SK-N-SH treated with all-trans-retinoic acid at 6 μM for 48 hours (cell line): ENCODE results near the gene ISYNA1.

Experiments used
- GLIS3 ChIP-seq: fragments of 250-450 bp; sonication (Bioruptor Pico); IDR thresholded peaks from 2 replicates; pipeline ENCODE4 v1.5.0; 2020; ENCODE audit warnings: mild to moderate bottlenecking, moderate library complexity
- ISL1 ChIP-seq: fragments of 250-450 bp; sonication (Bioruptor Pico); IDR thresholded peaks from 2 replicates; pipeline ENCODE4 v2.1.2; 2022; ENCODE audit warnings: mild to moderate bottlenecking, moderate library complexity
- PATZ1 ChIP-seq: fragments of 250-450 bp; sonication (Bioruptor Pico); IDR thresholded peaks from 2 replicates; pipeline ENCODE4 v1.8.0; 2020; ENCODE audit warnings: mild to moderate bottlenecking, moderate library complexity, borderline replicate concordance
- RARB ChIP-seq: fragments of 250-450 bp; sonication (Bioruptor Pico); IDR thresholded peaks from 2 replicates; pipeline ENCODE4 v1.8.0; 2021; ENCODE audit warnings: mild to moderate bottlenecking, moderate library complexity
- ZC3H10 ChIP-seq: fragments of 250-450 bp; sonication (Bioruptor Pico); IDR thresholded peaks from 2 replicates; pipeline ENCODE4 v1.5.1; 2021; ENCODE audit warnings: mild to moderate bottlenecking, moderate library complexity
- ZFP30 ChIP-seq: fragments of 450-650 bp; formaldehyde crosslinking; IDR thresholded peaks from 2 replicates; pipeline ENCODE4 v1.5.0; 2022; ENCODE audit warnings: mild to moderate bottlenecking, moderate library complexity

GRCh38 chr19:18408053-18408476 lies 29.9 kb downstream of the ISYNA1 start:
- TF ChIP-seq PATZ1 (CRISPR knock-in tag): no peak
- no peak for TF ChIP-seq GLIS3 (CRISPR knock-in tag)
- no peak for TF ChIP-seq ISL1
- TF ChIP-seq ZC3H10 (CRISPR knock-in tag): no peak
- TF ChIP-seq RARB (CRISPR knock-in tag): no peak
- no peak for TF ChIP-seq ZFP30 (CRISPR knock-in tag)
